ENCODE measurements around the gene DNAH14.
A peak's percentile ranks its signal among the peaks of the same experiment; 100 is the strongest.

DNA sequence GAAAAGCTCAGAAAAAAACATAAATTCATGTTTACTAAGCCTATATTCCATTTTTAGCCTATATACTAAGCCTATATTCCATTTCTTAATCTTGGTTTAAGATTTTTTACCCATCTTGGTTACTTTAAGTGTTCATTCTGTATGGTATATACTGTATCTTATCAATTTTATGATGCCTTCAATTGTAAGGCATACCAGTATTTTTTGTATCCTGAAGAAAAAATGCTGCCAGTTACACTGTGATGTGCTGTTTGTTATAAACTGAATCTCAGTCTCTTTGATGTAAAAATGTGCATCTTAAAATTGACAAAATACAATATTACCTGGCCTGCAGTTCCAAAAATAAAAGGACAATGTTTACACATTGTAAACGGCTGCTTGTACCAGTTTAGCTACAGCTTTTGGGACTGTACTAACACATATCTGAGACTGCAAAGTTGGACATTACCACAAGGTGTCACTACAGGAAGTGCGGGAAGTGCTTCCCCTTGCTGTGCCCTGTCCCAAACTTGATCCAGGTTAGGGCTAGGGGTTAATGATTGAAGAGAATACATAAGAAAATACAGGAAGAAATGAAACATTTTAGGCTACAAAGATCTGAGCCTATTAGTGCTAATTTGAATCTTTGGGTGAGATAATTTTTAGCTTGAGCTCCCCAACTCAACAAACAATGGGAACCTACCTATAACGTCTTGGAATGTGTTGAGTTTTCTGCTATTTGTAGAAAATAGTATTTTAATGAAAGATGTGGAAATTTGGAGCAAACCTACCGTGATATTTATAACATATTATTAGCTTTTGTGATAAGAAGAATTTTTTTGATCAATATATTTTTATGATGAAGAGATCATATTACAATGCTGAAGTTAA, 389.5 kb downstream of the DNAH14 start:
- no peak for TF ChIP-seq POU5F1 (IDR thresholded peaks at IDR 0.05; ENCODE audit: low read depth, low read length)
- no peak for TF ChIP-seq EP300 (IDR thresholded peaks at IDR 0.05; ENCODE audit: borderline replicate concordance in 1 of 2, low read depth in 2 of 2, low read length in 2 of 2)
- TF ChIP-seq JUN (IDR thresholded peaks at IDR 0.05; ENCODE audit: low read depth, low read length) = no peak
- TF ChIP-seq, protein P1, sequence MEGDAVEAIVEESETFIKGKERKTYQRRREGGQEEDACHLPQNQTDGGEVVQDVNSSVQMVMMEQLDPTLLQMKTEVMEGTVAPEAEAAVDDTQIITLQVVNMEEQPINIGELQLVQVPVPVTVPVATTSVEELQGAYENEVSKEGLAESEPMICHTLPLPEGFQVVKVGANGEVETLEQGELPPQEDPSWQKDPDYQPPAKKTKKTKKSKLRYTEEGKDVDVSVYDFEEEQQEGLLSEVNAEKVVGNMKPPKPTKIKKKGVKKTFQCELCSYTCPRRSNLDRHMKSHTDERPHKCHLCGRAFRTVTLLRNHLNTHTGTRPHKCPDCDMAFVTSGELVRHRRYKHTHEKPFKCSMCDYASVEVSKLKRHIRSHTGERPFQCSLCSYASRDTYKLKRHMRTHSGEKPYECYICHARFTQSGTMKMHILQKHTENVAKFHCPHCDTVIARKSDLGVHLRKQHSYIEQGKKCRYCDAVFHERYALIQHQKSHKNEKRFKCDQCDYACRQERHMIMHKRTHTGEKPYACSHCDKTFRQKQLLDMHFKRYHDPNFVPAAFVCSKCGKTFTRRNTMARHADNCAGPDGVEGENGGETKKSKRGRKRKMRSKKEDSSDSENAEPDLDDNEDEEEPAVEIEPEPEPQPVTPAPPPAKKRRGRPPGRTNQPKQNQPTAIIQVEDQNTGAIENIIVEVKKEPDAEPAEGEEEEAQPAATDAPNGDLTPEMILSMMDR (IDR thresholded peaks at IDR 0.05; ENCODE audit: control extremely low read depth in 1 of 3, insufficient read depth in 1 of 3, low read depth in 1 of 3, low read length in 3 of 3) = peak; percentile 65 to 87 (median 70)
- TF ChIP-seq POLR2AphosphoS5 (IDR thresholded peaks at IDR 0.05; ENCODE audit: low read depth, low read length) = no peak
- TF ChIP-seq TAF1 (IDR thresholded peaks at IDR 0.05; ENCODE audit: low read depth, low read length) = no peak

All from H1 (cell line).